ENCODE results near the gene CACNA1E.

The CACNA1E gene

DNA sequence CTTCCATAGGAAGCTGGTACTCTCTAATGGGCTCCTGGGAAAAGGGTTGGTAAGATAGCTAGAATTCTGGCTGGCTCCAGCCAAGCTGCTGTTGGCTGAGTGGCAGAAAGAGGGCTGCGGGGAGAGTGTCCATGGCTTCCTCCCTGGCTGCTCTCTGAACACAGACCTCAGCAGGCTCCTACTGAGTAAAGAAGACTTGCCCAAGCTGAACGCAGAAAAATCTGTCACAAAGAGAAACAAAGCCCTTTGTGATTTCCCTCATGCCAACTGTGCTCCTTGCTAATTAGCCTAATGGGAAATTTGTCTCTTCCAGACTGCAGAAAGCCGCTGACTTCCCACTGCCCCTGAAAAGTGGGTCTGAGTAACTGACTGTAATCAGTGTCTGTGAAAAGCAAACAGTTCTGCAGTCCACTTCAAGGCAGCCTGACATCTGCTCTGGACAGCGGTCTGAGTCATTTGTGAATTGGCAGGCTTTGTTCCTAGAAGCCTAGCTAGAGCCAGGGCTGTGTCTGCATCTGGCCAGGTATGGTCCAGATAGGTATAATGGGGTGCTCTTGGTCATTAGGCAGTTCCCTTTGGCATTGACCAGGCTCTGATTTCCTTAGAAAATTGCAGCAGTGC is 295.4 kb downstream of the CACNA1E start:
- DNase-seq = no peak

DNA sequence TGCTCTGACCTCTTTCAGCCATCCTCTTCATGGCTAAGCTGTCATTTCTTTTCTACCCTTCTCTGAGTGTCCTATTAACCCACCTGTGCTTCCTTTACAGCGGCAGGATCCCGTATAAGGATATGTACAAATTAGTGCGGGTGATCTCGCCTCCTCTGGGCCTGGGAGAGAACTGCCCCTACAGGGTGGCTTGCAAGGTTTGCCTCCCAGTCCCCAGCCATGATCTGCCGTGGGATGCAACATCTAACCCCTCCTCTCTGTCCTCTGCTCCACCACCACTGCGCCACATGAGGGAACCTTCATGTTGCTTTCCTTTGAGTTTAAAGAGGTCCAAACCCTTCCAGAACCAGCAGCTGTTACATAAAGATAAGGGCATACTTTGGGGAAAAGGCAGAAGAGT is 296.0 kb downstream of the CACNA1E start:
- DNase-seq = no peak

GRCh38 chr1:181783208-181783607 is 299.9 kb downstream of the CACNA1E start:
- no peak for DNase-seq

DNA sequence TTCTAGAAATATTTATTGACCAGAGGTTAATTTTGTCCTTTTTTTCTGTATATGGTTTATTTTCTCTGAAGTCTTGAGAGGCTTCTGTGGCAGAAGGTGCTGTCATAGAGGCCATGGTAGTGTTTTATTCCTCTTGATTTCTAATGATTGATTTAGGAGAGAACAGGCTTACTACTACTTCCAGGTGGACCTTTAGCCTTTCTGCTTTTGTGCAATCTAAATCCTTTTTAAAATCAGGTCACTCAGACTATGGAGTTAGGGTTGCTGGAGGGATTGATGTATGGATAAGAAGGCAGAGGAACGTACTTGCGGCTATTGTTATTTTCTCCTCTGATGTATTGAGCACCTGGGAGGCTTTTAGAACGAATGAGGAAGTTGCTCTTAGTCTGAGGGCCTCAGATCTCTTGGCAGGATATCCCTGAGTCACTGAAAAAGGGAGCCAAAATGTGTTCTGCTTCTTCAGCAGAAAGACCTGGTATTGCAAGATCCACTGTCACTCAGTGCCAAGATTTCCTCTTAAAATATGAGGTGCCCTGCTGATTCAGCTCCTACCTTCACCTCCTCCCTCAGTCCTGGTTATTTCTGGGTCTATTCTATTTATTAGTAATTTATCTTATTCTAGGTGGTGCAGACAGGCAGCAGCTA is 300.8 kb downstream of the CACNA1E start:
- DNase-seq = no peak

- no peak for DNase-seq
These were observed 306.1 kb downstream of the CACNA1E start for GRCh38 chr1:181789395-181789794.

GRCh38 chr1:181791721-181792120 is 308.4 kb downstream of the CACNA1E start:
- DNase-seq = no peak

DNA sequence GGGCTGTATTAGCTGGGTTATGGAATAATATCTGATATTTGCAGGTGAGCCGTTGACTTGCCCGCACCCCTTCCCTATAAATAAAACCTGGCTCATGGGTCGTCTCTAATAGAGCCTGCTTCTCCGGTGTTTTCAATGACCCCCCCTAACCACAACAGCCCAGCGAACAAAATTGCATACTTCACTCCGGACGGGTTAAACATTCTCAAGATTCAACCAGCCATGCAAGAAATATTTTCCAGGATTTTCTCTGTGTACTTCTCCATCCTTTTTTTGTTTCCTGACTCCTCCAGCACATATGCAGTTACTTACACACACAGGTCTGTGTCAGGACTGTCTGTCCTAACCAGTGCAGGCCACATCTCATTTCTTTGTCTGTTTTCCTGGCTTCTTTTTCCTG is 310.5 kb downstream of the CACNA1E start:
- no peak for DNase-seq

DNA sequence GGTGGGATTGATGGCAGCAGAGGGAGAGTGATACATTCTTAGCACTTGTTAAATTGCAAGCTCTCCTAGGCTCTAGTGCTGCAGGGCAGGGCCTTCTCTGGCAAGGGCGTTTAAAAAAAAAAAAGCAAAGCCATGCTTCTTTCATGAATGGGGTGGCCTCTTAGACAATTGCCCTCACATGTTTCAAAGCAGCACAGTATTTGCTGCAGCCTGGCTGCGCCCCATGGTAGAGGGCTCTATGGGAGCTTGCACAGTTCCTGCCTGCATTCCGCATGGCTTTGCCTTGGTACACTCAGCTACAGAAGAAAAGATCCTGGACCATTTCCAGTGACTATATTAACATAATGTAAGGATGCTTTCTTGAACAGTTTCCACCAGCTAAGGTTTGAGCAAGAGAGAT is 311.0 kb downstream of the CACNA1E start:
- no peak for DNase-seq

DNA sequence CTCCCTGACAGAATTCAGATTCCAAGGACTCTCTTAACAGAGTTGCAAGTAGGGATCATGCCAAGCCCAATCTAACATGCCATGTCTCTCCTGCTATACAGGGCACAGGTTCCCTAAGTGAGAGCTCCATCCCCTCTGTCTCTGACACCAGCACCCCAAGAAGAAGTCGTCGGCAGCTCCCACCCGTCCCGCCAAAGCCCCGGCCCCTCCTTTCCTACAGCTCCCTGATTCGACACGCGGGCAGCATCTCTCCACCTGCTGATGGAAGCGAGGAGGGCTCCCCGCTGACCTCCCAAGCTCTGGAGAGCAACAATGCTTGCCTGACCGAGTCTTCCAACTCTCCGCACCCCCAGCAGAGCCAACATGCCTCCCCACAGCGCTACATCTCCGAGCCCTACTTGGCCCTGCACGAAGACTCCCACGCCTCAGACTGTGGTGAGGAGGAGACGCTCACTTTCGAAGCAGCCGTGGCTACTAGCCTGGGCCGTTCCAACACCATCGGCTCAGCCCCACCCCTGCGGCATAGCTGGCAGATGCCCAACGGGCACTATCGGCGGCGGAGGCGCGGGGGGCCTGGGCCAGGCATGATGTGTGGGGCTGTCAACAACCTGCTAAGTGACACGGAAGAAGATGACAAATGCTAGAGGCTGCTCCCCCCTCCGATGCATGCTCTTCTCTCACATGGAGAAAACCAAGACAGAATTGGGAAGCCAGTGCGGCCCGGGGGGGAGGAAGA is 315.0 kb downstream of the CACNA1E start:
- DNase-seq = no peak

DNA sequence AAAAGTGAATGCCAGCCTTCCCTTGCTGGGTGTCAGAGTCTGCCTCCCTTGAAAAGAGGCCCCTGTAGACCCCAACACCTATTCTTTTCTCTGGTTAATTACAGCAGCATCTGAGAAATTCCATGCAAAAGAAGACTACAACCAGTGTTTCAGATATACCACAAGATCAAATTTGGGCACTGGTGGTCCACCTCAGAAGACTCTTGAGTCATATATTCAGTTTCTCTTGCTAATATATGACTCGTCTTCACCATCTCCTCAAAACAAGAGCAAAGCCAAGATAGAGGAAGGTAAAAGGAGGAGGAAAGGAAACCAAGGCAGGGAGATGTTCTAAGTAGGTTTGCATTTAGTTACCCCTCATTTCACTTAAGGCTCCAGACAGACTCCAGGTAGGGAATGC is 318.3 kb downstream of the CACNA1E start:
- no peak for DNase-seq

DNA sequence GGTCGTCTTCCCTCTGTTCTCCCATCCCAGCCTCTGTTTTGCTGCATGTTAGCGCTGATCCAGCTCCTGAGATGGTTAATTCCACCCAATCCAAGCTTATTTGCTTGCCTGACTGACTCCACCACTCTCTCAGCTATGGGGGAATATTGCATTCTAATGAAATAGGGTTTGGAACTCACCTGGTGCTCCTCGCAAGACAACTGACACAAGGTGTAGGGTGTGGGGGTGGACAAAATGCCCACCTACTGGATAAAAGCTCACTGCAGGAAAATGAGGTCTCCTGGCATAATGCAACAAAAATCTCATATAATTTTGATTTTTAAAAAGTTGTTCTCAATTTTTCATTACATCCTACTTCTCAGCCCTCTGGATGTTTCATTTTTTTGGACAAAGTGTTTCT is 319.1 kb downstream of the CACNA1E start:
- DNase-seq = no peak

DNA sequence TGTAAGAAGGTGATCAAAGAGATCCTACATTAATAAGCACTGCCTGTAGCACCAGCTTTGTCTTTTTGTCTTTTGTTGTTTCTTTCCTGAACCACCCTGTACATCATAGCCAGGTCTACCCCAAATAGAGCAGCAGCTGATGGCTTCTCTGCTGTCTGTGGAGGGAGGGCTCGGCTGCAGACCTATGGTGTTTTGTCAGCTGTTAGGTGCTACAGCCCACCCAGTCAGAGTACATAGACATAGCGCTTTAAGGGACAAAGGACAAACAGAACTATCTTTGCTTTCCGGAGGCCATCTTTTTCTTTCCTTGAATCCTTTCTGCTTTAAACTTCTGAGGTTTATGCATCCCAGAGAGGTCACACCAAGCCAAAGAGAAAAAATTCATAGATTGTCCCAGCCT is 320.1 kb downstream of the CACNA1E start:
- no peak for DNase-seq

GRCh38 chr1:181804989-181805388 is 321.7 kb downstream of the CACNA1E start:
- DNase-seq = no peak

GRCh38 chr1:181806746-181807145 is 323.4 kb downstream of the CACNA1E start:
- DNase-seq = no peak

DNA sequence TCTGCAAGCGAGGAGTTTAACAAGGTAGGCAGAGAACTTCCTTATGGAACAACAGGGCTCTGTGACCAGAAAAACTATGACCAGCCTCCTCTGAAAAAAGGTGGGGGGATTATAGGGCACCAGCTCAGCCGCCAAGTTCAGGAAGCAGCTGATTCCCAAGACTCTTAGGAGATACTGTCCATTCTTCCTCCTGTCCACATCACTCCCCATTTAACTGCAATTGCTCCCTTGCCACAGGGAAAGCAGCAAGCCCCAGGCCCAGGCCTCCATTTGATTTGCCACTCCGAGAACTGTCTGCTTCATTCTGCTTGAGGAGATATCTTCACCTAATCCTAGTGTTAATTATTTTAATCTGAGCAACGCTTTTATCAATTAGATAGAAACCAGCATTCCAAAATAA is 323.9 kb downstream of the CACNA1E start:
- DNase-seq = no peak

GRCh38 chr1:181809991-181810545 is 326.8 kb downstream of the CACNA1E start:
- no peak for DNase-seq

GRCh38 chr1:181812208-181812607 is 328.9 kb downstream of the CACNA1E start:
- no peak for DNase-seq

- DNase-seq = no peak
These were observed 329.9 kb downstream of the CACNA1E start for GRCh38 chr1:181813266-181813665.

GRCh38 chr1:181816608-181817007 is 333.3 kb downstream of the CACNA1E start:
- no peak for DNase-seq

DNA sequence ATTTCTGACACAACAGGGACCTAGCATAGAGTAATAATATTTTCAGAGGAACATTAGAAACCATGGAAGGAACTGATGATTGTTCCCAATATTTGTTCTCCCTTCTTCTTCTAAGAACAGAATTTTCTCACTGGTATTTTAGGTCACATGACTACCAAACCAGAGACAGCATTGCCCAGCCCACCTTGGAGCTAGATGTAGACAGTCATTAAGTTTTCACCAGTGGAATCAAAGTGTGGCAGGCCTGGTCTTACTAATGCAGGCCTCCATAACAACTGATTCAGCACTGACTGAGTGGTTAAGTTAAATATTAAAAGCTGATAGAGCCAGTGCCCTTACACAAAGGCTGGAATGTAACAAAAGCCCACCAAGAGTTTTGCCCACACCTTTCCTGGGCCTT is 333.8 kb downstream of the CACNA1E start:
- DNase-seq = no peak

DNA sequence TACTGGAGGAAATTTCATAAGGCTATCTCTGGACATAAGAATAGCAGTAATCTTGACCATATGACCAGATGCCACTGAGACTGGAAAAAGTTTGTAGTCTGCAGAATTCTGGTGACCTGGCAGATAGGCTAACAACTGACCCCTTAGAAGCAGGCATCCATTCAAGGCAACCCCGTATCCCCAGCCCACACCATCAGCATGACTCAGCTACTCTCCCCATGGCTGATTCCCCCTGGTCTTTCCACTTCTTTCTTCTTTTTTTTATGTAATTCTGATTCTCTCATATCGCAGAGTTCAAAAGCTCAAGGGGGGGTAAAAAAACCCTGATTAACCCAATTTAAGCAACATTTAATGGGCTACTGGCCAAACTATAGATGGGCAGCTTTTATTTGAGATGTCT is 335.1 kb downstream of the CACNA1E start:
- DNase-seq = no peak

- DNase-seq = no peak
These were observed 335.6 kb downstream of the CACNA1E start for GRCh38 chr1:181818943-181819342.

- DNase-seq = no peak
These were observed 338.4 kb downstream of the CACNA1E start for GRCh38 chr1:181821701-181822100.
